ENCODE results near the gene WNT1.

Gene WNT1

DNA sequence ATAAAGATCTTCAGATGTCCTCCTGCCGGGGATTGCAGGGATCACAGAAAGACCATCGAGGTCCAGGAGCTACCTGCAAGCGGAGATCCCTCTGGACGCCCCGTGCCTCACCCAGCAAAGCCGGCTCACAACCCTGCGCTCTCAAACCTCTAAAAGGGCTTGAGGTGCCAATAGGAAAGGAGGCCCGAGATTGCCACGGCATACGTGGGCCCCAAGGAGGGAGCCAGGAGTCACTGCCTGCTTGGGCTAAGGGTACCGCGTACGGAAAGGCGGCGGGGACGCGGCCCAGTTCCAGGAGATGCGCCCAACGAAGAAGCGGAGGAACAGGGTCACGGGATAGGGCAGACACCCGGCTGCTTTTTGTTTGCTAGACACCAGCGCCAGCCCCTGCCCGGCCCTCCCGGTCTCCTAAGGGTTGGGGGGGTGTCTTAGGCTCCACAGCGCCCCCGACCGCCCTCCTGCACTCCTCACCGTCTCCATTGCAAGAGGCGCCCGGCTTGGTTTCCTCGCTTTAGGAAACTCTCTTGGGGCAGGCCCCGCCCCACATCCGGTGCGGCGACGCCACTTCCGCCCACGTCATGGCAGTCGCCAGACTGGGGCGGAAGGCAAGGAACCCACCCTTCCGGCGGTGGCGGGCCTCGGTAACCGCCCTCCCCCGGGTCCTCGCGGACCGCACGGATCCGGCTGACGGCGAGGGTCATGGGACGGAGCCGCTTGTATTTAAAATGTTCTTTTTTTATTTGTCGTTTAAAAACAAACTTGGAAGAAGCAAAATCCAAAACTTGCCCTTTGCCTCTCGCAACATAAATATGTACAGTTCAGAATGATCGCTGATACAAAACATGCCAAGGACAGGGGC is 40.4 kb downstream of the WNT1 start, which contains the start of gene PRKAG1:
TSS of gene PRKAG1 (minus strand) at position 516 of the 859 bp plus-strand sequence. CDS start at position 480, 36 bp downstream.
- TF ChIP-seq GATA3 (IDR thresholded peaks at IDR 0.05; ENCODE audit: low read depth, low read length) = no peak
- no peak for TF ChIP-seq GATA2 (IDR thresholded peaks at IDR 0.05; ENCODE audit: low read depth, low read length)

GRCh38 chr12:49019120-49019430 is 41.0 kb downstream of the WNT1 start:
- no peak for TF ChIP-seq GATA2 (IDR thresholded peaks at IDR 0.05; ENCODE audit: low read depth, low read length)
- TF ChIP-seq GATA3 (IDR thresholded peaks at IDR 0.05; ENCODE audit: low read depth, low read length) = no peak

DNA sequence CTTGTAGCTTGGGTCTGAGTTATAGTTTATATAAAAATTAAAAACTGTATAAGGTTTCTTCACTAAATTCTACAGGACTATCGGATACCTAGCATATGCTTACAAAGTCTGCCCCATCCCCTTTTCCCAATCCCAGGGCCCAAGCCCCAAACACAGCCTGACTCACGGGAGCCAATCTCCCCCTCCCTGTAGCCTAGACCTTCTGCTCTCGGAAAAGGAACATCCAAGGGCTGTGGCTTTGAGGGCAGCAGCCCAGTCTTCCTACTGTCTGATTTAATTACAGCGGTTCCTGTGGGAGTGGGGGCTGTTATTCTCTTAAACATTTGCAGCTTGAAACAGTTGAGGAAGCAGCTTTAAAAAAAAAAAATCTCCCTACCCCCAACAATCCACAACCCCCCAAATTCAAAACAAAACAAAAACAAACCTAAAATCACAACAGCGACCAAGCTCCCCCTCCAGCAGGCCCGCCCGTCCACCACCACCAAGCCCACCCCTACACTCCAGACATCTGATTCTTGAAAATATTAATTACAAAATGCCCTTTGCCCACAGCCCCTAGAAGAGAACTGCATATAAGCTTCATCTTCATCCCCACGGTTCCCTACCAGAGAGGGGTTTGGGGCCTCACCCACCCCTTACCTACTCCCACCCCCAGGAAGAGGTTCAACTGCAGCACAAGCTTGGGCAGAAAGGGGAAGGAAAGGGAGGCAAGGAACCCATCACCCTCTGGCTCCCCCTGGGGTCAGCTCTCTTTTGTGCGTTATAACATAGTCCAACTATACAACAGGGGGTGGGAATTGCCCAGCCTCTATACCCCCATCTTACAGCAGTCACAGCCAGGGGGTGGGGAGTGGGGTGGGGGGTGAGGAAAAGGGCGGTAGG is 41.6 kb downstream of the WNT1 start:
- no peak for TF ChIP-seq GATA3 (IDR thresholded peaks at IDR 0.05; ENCODE audit: low read depth, low read length)
- no peak for TF ChIP-seq GATA2 (IDR thresholded peaks at IDR 0.05; ENCODE audit: low read depth, low read length)

DNA sequence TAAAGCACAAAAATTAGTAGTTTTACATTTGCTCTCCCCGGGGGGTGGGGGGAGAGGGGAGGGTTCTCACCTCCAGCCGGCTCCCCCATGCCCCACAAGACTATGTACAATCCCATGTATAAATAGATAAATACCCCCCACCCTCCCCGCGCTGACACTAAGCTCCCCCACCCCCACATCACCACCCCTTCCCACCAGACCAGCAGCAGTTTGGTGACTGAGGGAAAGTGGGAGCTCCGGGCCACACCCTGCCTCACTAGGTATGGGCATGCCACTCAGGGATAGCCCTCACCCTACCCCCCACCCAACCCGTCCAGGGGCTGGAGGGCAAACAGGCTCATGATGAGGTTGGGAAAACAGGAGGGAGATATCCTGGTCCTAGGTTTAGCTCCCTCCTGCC is 42.3 kb downstream of the WNT1 start:
- no peak for TF ChIP-seq GATA2 (IDR thresholded peaks at IDR 0.05; ENCODE audit: low read depth, low read length)
- TF ChIP-seq GATA3 (IDR thresholded peaks at IDR 0.05; ENCODE audit: low read depth, low read length) = no peak

DNA sequence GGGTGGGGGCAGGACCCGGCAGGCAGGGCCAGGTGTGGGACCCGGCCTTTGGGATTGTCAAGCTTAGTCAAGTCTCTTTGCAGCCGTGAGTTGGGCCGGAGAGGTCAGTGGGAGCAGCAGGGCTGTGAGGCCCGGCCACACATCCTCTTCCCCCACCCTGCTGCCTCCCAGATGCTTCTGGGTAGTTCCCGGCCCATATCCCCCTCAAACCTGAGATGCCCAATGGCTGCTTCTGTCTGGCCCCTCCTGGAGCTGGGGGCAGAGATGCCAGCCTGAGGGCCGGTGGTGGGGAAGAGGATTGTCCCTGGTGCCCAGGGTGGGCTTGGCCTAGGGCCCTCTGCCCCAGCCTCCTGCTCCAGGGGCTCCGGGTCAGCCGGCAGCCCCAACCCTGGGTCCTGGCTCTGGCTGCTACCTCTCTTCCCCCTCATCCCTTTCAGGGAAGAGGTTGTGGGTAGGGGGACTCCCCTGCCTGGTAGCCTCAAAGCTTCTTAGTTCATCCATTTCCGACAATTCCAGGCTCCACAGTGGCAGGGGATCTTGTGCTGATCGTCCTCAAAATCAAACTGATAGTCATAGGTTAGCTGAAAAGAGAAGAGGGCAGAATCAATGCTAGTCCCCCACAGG is 43.3 kb downstream of the WNT1 start:
- no peak for TF ChIP-seq GATA3 (IDR thresholded peaks at IDR 0.05; ENCODE audit: low read depth, low read length)
- no peak for TF ChIP-seq GATA2 (IDR thresholded peaks at IDR 0.05; ENCODE audit: low read depth, low read length)

DNA sequence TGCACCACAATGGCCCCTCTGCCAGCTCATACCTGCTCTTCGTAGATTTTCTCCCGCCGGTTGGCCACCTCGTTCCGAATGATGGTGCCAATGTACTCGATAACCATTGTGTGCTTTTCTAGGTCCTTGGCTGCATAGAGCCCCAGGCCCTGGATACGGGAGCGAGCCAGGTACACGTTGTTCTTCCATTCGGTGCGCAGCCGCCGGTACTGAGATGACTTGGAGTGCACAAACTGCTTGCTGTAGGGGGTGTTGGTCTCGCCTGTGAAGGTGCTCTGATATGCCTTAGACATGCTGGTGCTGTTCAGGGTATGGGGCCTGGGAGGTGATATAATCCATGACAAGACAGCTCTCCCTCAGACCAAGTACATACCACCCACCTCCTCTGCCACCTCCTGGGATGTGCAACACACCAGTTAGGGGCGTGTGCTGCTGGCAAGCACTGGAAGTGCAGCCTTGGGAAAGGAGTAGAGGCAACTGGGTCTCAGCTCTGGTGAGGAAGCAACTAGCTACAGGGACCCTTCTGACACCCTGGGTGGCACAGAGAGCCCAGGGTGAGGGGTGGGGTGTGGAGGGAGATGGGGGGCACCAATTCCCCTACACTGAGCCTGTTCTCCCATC is 44.5 kb downstream of the WNT1 start:
- no peak for TF ChIP-seq GATA3 (IDR thresholded peaks at IDR 0.05; ENCODE audit: low read depth, low read length)
- no peak for TF ChIP-seq GATA2 (IDR thresholded peaks at IDR 0.05; ENCODE audit: low read depth, low read length)

GRCh38 chr12:49023812-49024211 is 45.7 kb downstream of the WNT1 start:
- TF ChIP-seq GATA3 (IDR thresholded peaks at IDR 0.05; ENCODE audit: low read depth, low read length) (no peak), GATA2 (IDR thresholded peaks at IDR 0.05; ENCODE audit: low read depth, low read length) (no peak)

DNA sequence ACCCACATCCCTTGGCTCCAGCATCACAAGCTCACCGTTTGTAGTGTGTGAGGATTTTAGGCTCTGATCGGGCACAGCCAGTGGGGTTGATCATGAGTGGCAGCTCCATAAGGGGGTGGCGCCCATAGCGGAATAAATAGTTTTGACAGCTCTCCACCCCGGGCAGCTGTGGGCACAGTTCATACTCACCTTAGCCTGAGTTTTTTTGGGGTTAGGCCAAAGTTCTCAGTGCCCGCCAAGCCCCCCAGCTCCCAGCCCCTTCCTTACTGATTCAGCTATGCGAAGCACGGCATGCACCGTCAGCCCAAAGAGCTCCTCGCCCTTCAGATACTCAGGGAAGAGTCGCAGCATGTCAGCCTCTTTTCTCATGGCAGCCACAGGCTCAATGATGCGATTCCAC is 46.4 kb downstream of the WNT1 start:
- no peak for TF ChIP-seq GATA2 (IDR thresholded peaks at IDR 0.05; ENCODE audit: low read depth, low read length)
- no peak for TF ChIP-seq GATA3 (IDR thresholded peaks at IDR 0.05; ENCODE audit: low read depth, low read length)

- no peak for TF ChIP-seq GATA3 (IDR thresholded peaks at IDR 0.05; ENCODE audit: low read depth, low read length)
- no peak for TF ChIP-seq GATA2 (IDR thresholded peaks at IDR 0.05; ENCODE audit: low read depth, low read length)
Observed at GRCh38 chr12:49025463-49025862, 47.3 kb downstream of the WNT1 start.

- TF ChIP-seq GATA2 (IDR thresholded peaks at IDR 0.05; ENCODE audit: low read depth, low read length) (no peak), GATA3 (IDR thresholded peaks at IDR 0.05; ENCODE audit: low read depth, low read length) (no peak)
Observed at GRCh38 chr12:49026101-49026500, 48.0 kb downstream of the WNT1 start.

DNA sequence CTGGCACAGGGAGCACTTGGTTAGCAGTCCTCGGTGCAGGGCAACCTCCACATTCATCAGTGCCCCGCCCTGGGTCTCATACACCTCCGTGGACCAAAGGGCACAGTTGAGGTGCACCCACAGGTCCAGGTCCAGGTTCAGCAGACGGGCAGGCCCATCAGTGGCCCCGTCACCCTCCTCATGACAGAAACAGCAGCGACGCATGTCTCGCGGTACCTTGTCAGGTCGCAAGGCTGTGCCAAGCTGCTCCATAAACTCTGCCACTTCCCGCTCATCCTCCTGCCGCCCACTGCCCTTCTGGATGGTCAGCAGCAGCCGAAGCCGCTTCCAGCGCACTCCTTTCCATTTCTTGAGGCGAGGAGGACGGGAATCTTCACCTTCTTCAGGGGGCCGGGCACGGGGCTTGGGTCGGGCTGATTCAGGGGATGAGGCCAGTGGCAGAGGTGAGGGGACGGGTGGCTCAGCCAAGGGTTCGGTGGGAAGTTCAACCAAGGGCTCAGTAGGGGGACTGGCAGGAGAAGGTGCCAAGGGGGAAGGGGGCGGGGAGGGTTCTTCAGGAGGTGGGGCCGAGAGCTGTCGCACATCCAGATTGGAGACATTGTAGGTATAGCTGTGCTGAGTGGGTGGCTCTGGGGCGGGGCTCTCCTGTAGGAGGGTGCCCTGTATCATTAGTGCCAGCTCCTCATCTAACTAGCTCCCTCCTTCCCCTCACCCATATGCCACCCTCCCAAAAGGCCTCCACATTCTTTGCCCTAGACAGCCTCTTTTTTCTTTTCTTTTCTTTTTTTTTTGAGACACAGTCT is 48.8 kb downstream of the WNT1 start:
- TF ChIP-seq GATA2 (IDR thresholded peaks at IDR 0.05; ENCODE audit: low read depth, low read length) (no peak), GATA3 (IDR thresholded peaks at IDR 0.05; ENCODE audit: low read depth, low read length) (no peak)

DNA sequence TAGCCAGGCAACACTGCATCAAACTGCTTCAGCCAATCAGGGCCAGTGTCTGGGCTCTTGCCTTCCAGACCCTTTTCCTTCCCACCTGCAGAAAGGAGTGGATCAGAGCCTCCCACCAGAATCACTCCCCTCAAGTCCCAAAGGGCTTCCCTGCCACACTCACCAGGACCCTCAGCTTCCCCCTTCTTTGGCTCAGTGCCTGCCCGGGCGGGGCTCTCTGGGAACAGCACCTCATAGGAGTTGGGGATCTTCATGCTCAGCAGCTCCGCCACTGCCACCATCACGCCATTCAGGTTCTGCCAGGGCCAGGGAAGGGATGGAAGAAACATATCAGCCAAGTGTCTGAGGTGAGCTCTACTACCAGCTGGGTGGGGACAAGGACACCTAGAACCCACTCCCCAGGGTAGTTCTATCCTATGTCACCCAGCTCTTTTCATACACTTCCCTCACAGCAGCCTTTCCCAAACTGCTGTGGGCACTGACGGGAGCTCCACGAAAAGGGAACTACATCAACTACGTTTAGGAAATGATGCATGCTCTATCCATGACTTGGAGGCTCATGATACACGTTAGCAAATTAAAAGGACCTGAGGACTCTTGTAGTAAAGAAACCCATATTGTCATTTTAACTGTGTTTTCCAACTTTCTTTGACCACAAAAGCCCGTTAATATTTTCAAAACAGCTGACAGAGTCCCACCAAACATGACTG is 49.9 kb downstream of the WNT1 start:
- no peak for TF ChIP-seq GATA3 (IDR thresholded peaks at IDR 0.05; ENCODE audit: low read depth, low read length)
- no peak for TF ChIP-seq GATA2 (IDR thresholded peaks at IDR 0.05; ENCODE audit: low read depth, low read length)

Measured in SH-SY5Y (cell line).